GM18499 (cell line): ENCODE measurements around the gene ATP6V1A.

Source experiments
- ATAC-seq: cut with Tn5 transposase; IDR thresholded peaks from one replicate; pipeline ENCODE4 v1.9.1; 2021; ENCODE audit warnings: moderate number of reproducible peaks; ENCODE audit not compliant: insufficient read depth, unreplicated experiment

The ATP6V1A gene

DNA sequence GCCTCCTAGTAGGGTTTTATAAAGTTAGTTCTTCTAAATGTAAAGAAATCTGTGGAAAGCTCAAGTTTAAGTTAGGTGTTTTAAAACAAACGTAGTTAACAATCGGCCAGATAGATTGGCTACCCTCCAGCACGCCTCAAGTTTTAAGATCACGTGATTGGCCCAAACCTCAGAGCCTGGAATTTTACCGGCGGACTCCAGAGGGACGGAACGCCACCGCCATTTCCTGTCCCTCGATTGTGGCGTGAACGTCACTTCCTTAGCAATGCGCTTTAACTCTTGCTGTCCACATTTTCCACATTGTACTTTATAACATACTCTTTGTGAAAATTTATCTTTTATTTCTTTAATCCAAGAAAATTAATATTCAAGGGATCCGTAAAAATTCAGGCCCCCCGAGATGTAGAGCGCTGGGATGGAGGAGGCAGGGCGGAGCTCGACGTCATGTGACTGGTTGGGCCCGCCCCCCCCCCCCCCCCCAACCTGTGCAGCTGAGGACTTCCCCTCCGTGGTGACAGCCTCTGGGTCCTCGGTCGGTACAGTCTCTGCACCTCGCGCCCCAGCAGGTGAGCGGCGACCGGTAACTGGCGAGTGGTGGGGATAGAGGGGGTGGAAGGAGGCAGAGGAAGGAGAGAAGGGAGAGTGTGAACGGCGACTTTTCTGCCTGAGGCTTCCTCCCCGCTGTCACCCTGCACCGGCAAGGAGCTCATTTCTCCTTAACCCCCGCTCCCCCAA is at the start of gene ATP6V1A:
Gene ATP6V1A, plus strand, starts transcription at position 488 of the 735 bp plus-strand sequence. CDS start 31,719 bp downstream, outside the sequence.
- peak; percentile 23 for ATAC-seq

DNA sequence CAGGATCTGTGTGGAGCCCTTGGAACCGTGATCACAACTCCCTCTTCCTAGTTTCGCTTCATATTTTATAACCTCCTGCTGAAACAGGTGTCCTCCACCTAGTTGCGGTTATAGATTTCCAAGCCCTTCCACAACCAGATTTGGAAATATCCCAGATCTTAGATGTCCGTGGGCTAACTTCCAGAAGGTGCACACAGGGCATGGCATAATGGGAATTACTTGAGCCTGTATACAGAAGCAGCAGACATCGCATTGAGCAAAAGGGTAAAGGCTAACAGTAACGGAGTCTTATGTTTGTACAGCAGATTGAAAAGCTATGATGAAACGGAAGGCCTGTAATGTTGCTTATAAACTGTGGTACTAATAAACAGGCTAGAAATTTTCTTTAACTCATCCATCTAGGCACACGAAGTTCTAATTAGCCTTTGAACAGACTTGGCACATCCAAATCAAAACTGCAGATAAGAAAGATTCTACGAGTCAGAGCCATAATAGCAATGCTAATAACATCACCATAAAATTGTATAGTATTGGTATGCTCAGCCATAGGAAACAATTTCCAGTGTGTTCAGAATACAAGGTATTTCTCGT is 49.2 kb upstream of the ATP6V1A start:
- ATAC-seq, result no peak

DNA sequence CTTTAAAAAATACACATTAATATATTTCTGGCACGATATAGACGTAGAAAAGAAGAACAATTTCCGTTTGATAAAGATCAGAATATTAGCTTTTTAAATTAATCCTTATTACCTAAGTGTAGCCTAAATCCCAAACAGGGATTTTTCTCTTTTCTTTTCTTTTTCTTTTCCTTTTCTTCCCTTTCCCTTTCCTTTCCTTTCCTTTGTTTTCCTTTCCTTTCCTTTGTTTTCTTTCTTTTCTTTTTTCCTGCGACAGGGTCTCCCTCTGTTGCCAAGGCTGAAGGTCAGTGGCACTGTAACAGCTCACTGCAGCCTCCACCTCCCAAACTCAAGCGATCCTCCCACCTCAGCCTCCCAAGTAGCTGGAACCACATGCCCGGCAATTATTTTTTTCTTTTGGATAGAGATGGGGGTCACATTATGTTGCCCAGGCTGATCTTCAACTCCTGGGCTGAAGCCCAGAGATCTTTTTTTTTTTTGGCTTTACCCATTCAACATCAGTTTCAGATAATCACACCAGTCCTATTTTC is 48.6 kb upstream of the ATP6V1A start:
- ATAC-seq, result no peak

DNA sequence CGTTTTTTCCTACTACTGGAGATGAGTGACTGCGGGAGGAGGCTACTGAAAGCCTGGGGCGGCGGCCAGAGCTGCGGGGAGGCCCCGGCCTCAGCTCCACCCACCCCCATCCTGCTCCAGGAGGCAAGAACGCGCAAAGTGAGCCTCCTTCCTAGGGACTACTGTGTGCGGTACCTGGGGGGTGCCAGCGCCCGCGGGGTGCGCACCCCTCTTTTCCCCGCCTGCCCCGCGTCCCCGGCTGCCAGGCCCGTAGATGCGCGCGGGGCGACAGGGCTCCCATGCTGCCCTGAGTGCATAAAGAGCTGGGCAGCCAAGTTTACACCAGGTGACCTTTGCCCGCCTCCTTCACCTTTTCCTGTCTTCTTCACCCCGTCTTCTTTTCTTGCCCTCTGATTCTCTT is 47.9 kb upstream of the ATP6V1A start:
- ATAC-seq, result no peak

DNA sequence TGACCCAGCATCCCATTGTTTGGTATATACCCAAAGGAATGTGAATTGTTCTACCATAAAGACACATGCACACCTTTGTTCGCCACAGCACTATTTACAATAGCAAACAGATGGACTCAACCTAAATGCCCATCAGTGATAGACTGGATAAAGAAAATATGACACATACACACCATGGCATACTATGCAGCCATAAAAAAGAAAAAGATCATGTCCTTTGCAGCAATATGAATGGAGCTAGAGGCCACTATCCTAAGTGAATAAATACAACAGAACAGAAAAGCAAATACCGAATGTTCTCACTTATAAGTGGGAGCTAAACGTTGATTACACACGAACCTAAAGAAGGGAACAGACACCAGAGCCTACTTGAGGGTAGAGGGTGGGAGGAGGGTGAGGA is 39.0 kb upstream of the ATP6V1A start:
- no peak for ATAC-seq

DNA sequence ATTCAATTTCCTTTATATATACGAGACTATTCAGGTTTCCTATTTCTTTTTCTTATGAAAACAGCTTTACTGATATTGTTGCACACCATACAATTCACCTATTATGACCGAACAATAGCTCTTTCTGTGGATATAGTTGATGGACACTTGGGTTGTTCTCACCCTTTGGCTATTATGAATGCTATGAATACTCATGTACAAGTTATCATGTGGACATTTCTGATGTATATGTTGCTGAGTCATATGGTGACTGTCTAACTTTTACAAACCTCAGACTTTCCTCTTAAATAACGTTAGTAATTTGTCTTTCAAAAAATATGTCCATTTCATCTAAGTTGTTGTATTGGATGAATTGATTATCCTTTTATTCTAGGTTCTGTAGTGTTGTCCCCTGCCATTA is 34.7 kb upstream of the ATP6V1A start:
- no peak for ATAC-seq

DNA sequence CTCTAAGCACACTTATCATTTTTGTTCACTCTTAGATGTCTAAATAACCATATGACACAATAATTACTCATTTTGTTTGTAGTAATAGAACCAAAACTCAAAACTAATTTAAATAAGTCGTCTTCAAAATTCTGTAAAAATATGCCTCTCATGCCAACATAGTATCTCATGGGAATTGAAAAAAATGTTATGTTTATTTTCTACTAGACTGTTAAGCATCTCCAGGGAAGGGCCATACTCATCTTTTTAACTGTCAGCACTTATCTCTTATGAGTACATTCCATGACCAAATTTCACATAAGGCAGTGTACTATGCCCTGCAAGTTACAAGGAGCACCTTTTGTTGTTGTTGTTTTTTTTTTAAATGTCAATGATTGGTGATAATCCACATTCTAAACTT is 32.1 kb upstream of the ATP6V1A start:
- ATAC-seq, result no peak

DNA sequence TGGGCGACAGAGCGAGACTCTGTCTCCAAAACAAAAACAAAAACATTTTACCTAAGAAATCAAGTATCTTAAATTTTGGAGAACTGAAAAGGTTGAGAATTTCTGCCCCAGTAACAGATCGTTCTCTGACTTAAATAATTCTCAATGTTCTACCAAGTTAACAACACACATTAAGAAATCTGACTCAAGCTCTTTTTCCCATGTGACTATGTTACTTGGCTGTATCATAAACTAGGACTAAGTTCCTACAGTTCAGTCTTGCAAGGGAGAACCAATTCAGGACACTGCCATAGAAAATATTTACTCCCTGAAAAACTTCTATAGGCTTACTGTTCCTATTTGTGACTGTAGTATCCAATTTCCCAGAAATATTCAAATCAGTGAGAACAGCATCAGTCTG is 29.5 kb upstream of the ATP6V1A start:
- ATAC-seq, result no peak

DNA sequence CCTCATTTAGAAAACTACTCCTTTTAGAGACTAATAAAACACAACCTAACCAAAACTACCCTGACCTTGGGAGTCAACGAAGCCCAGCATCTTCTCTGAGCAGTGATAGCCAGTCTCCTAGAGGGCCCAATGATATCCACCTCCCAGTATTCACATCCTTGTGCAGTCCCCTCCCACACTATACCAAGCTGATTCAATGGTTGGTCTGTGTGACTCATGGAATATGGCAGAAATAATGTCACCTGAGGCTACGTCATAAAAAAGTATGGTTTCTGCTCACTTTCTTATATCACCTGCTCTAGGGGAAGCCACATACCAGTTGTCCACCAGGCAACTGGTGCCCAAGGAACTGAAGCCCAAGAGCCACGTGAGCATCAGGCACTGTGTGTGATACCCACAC is 29.0 kb upstream of the ATP6V1A start:
- ATAC-seq, result no peak

DNA sequence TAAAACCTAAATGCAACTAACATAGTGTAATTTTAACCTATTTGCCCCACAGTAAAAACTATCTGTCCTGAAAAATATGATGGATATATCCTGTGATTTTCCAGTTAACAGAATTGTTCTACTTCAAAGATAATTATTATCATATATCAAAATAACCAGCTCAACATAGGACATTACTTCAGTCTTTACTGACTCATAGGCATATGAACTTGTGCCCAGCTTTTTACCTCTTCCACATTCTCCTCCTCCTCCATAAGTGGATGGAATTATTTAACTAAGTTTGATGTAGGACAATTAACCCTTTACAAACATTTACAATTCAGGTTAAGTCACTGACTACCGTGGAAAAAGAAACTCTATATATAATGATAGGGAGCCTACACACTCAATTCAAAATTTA is 27.5 kb upstream of the ATP6V1A start:
- no peak for ATAC-seq

DNA sequence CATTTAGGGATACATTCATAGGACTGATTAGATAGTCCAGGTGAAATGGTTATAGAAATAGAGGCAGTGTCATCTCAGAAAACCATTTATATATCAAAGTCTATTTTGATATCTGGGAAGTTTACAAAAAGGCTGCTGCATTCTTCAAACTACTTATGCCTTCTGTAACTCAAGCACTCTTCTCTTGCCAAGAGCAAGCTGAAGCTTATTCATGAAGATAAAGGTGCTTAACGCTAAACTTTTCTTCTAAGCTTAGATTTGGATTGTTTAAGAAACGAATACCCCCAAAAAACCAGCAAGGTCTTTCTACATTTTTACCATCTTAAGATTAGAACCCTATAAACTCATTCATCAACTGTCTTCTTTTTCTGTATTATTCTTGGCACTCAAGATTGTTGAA is 27.1 kb upstream of the ATP6V1A start:
- ATAC-seq, result no peak

DNA sequence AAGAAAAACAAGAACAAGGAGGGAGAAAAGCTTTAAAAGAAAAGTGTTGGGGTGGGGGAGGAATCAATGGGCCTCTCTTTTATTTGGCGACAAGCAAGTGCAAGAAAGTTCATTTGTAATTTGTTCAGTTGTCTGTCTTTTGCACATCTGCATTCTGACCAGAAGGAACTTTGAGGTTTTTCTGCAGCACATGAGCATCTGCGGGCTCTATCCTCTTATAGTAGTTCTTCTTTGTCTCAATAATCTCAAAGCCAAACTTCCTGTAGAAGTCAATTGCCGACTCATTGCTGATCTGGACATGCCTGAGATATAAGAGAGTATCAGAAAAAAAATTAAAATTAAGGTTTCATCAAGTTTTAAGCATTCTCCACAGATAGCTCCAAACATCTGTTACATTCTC is 25.2 kb upstream of the ATP6V1A start:
- no peak for ATAC-seq

DNA sequence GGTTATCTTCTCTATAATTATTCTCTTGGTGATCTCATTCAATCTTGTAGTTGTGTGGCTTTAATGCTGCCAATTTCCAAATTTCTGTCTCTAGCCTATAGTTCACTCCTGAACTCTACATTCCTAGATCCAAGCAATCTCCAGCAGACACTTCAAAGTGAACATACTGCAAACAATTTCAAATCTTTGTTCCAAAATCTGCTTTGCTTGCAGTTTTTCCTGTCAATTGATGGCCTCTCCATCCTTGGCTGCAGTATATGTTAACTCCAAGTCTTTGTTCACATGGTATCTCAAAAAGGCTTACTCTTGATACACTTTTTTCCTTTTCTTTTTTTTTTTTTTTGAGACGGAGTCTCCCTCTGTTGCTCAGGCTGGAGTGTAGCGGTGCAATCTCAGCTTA is 18.2 kb upstream of the ATP6V1A start:
- no peak for ATAC-seq

DNA sequence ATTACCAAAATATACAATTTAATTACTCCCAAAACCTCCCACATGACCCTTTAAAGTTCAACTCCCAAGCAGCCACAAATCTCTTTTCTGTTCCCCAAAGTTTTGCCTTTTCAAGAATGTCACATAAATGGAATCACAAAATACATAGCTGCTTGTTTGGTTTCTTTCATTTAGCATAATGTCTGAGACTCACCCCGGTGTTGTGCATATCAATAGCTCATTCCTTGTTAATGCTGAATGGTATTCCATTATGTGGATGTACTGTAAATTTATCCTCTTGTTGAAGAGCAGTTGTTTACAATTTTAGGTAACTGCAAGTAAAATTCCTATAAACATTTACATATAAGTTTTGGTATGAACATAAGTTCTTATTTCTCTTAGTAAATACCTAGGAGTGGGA is 16.3 kb upstream of the ATP6V1A start:
- ATAC-seq, result no peak

DNA sequence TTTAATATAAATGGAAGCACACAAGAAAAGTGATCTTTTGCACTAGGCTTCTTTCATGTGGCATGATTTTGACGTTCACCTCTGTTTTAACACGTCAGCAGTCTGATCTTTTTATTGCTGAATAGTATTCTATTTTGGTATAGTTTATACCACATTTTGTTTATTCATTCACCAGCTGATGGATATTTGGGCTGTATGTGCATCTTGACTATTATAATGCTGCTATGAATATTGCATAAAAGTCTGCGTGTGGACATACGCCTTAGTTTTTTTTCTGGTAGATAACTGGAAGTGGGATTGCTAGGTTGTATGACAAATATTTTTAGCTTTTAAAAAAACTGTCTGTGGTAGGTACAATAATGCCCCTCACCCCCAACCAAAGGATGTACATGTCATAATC is 15.1 kb upstream of the ATP6V1A start:
- ATAC-seq, result no peak

DNA sequence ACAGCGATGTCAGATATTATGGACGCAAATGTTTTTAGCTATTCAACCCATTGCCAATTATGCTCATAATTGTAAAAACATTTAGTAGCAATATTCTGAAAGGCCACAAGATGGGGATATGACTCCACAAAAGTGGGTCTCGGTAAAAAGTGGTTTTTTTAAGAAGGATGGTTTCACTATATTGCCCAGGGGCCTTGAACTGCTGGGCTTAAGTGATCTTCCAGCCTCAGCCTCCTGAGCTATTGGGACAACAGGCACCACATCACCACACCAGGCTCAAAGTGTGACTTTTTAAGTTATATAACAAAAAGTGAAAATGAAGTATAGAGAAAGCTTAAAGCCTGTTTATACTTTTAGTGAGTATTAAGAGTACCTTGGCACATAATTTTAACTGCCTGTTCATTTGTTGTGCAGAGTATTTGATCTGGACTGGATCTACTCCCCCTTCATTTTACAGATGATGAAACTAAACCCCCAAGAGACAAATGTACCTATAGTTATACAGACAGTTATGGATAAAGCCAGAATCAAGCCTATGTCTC is 10.2 kb upstream of the ATP6V1A start:
- peak; percentile 57 for ATAC-seq

DNA sequence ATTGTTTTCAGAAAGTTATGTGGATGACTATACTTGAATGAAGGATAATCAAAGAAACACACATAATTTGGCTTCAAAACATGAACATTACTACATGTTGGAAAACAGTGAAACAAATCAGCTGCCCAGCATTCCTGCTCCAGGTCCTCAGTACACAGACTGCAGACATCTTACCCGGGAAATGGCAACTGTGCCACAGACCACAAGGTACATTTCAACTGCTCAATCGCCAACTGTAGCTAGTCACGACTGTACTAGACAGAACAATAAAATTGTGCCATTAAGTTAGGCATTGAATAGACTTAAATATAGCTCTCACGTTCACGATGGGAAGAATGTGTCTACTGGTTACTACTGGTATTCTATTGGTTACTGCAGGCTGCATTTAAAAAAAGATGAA is 5.7 kb upstream of the ATP6V1A start:
- no peak for ATAC-seq

DNA sequence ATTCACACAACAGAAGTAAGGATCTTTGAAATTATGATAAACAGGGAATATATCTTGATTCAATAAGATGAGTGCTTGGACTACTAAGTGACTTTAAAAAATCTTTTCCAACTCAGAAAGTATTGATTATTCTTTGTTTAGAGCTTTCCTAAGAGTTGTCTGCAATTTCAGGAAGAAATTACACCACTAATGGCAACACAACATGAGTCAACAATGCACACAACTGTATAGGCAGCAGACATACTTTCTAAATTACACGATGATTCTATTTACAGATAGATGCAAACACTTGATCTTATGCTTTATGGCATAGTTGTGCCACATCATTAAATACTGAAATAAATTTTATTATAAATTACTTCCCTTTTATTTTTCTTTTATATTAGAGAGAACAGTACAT is 5.2 kb upstream of the ATP6V1A start:
- ATAC-seq, result no peak

DNA sequence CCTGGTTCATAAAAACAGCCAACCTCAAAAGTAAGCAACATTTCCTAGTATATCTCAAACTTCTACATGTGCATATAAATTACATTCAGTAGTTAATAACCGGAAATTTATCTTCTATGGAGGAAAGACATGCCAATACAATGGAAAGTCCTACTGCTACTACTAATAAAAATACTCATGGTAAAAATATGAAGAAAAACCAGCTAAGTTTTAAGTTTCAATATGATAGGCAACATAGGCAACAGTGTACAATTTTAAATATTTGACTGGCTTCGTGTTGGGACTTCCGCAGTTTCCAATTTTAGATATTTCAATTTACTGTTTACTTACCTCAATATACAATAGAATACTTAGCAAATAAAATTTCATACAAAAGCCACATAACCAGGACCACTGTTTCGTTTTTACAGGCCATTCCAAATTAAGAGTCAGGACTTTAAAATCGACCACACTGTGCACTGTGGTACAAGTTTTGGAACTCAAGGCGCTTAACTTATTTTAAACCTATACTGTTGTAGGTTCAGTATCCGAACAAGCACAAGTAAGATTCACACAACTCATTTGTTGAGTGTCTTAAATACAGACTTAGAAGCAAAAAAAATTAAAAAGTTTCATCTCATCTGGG is 3.7 kb upstream of the ATP6V1A start:
- no peak for ATAC-seq

DNA sequence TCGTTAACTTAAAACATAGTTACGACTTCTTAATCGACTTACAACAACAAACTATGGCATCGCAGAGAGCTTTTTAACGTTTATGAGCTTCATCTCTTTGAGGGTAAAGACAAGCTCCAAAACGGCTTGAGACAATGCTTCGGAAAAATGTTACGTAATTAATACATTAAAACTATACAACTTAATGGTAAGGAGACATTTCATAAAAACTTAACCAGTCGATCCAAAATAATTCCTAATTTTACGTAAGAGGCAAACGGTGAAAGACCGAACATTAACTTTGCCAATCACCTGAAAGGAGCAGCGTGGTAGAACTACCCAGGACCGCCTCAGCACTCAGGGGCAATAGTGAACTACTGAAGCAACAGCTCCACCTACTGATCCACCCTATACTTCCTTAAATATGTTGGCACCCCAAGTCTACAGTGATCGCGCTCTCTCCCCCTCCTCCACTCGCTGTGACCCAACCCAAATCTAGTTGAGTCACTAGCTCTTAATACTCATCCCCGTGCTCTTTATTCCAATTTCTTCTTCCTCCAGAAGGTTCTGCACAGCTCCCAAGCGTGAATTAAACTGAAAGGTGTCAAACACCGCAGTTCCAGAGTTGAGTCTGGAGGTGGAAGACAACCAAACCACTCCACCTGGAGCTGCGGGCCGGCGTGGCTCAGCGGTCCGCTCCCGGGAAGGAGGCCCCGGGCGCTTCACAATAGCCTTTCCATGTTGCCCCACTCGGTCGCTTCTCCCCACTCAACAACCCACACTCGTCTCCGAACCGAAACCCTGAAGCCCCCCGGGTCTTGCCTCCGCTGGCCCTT is 1.7 kb upstream of the ATP6V1A start:
- peak; percentile 38 for ATAC-seq
